ENCODE measurements around the gene HLF. TPM values are rescaled to one million over a fixed set of nuclear protein-coding genes. Genes with fewer than 3 reads are reported as not detected.

The HLF gene
- total RNA-seq, 1 donor from 2014 or later, result 35.7 TPM

GRCh38 chr17:55360971-55361370 is 96.2 kb downstream of the HLF start:
- ATAC-seq, result no peak
- DNase-seq (ENCODE audit: missing footprints), result no peak
- intact Hi-C loops (cut with DNase I), result no loop called here

GRCh38 chr17:55363033-55363432 is 98.3 kb downstream of the HLF start:
- DNase-seq (ENCODE audit: missing footprints) (no peak), ATAC-seq (no peak)
- intact Hi-C loops (cut with DNase I), result no loop called here

- ATAC-seq, result no peak
- intact Hi-C loops (cut with DNase I), result no loop called here
- DNase-seq (ENCODE audit: missing footprints), result no peak
Measured at GRCh38 chr17:55366020-55366481, 101.3 kb downstream of the HLF start.

- ATAC-seq (no peak), DNase-seq (ENCODE audit: missing footprints) (no peak)
- intact Hi-C loops (cut with DNase I), result no loop called here
Measured at GRCh38 chr17:55368706-55369105, 103.9 kb downstream of the HLF start.

Other genes with a start within 250 kb of the HLF start
- gene MMD, start 156.9 kb downstream of the HLF start, total RNA-seq, result 15.1 TPM
- gene SMIM36, start 246.5 kb downstream of the HLF start, total RNA-seq, result not detected

Measured in Right ventricle myocardium inferior (tissue), 1 donor.